Measurements from ENCODE around the gene C20orf204. TPM values are rescaled to one million over a fixed set of nuclear protein-coding genes. Genes with fewer than 3 reads are reported as not detected.

Gene C20orf204
- polyA plus RNA-seq, 1 donor from 2014 or later = 6.0 TPM

- Histone ChIP-seq H3K9me3 (ENCODE audit: low read length) (no peaks in the 10 kb centered on the region), H4K20me1 (ENCODE audit: insufficient read depth) (no peaks in the 10 kb centered on the region), H3K4me2 (ENCODE audit: low read length) (no peak overlapping the region), H3K27me3 (ENCODE audit: insufficient read depth, low read depth, low read length) (no peaks in the 10 kb centered on the region), H3F3A (ENCODE audit: insufficient read depth, low read length, poor library complexity, severe bottlenecking) (no peaks in the 10 kb centered on the region), H3K27ac (ENCODE audit: low read length) (no peak overlapping the region), H2AFZ (ENCODE audit: low read depth, low read length) (no peak overlapping the region), H3K4me3 (ENCODE audit: low read length) (no peak overlapping the region), H3K9me2 (ENCODE audit: insufficient read depth, low read length) (no peaks in the 10 kb centered on the region), H3K79me2 (replicated peaks; ENCODE audit: insufficient read depth, low read length) (no peaks in the 10 kb centered on the region), H3K9ac (ENCODE audit: low read length) (no peak overlapping the region), H3K36me3 (ENCODE audit: insufficient read depth, low read length) (no peaks in the 10 kb centered on the region)
- TF ChIP-seq MXI1 (conservative IDR thresholded peaks at IDR 0.05; ENCODE audit: poor library complexity, severe bottlenecking) (no peak), CTCF (IDR thresholded peaks at IDR 0.05; ENCODE audit: poor library complexity, severe bottlenecking) (no peak), RAD21 (conservative IDR thresholded peaks at IDR 0.05) (no peak), EZH2 (IDR thresholded peaks at IDR 0.05; ENCODE audit: borderline replicate concordance, insufficient read depth, low read length, poor library complexity, severe bottlenecking) (no peak), SMC3 (conservative IDR thresholded peaks at IDR 0.05; ENCODE audit: poor library complexity) (no peak), TAF1 (IDR thresholded peaks at IDR 0.05; ENCODE audit: low read depth) (no peak), EP300 (conservative IDR thresholded peaks at IDR 0.05; ENCODE audit: poor library complexity, severe bottlenecking) (no peak), POLR2AphosphoS5 (IDR thresholded peaks at IDR 0.05) (no peak)
- TF ChIP-seq, protein P1, sequence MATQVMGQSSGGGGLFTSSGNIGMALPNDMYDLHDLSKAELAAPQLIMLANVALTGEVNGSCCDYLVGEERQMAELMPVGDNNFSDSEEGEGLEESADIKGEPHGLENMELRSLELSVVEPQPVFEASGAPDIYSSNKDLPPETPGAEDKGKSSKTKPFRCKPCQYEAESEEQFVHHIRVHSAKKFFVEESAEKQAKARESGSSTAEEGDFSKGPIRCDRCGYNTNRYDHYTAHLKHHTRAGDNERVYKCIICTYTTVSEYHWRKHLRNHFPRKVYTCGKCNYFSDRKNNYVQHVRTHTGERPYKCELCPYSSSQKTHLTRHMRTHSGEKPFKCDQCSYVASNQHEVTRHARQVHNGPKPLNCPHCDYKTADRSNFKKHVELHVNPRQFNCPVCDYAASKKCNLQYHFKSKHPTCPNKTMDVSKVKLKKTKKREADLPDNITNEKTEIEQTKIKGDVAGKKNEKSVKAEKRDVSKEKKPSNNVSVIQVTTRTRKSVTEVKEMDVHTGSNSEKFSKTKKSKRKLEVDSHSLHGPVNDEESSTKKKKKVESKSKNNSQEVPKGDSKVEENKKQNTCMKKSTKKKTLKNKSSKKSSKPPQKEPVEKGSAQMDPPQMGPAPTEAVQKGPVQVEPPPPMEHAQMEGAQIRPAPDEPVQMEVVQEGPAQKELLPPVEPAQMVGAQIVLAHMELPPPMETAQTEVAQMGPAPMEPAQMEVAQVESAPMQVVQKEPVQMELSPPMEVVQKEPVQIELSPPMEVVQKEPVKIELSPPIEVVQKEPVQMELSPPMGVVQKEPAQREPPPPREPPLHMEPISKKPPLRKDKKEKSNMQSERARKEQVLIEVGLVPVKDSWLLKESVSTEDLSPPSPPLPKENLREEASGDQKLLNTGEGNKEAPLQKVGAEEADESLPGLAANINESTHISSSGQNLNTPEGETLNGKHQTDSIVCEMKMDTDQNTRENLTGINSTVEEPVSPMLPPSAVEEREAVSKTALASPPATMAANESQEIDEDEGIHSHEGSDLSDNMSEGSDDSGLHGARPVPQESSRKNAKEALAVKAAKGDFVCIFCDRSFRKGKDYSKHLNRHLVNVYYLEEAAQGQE (IDR thresholded peaks at IDR 0.05; ENCODE audit: borderline replicate concordance) = no peak
Measured at GRCh38 chr20:64071341-64072332, 35.7 kb downstream of the C20orf204 start.

GRCh38 chr20:64072498-64073063 is 36.6 kb downstream of the C20orf204 start:
- Histone ChIP-seq H3K27ac (ENCODE audit: low read length) (no peak overlapping the region), H3K36me3 (ENCODE audit: insufficient read depth, low read length) (no peaks in the 10 kb centered on the region), H4K20me1 (ENCODE audit: insufficient read depth) (no peaks in the 10 kb centered on the region), H3K9me3 (ENCODE audit: low read length) (no peaks in the 10 kb centered on the region), H3K9ac (ENCODE audit: low read length) (no peak overlapping the region), H3K4me2 (ENCODE audit: low read length) (no peak overlapping the region), H3K27me3 (ENCODE audit: insufficient read depth, low read depth, low read length) (no peaks in the 10 kb centered on the region), H3K9me2 (ENCODE audit: insufficient read depth, low read length) (no peaks in the 10 kb centered on the region), H3F3A (ENCODE audit: insufficient read depth, low read length, poor library complexity, severe bottlenecking) (no peaks in the 10 kb centered on the region), H3K79me2 (replicated peaks; ENCODE audit: insufficient read depth, low read length) (no peaks in the 10 kb centered on the region), H3K4me3 (ENCODE audit: low read length) (no peak overlapping the region), H2AFZ (ENCODE audit: low read depth, low read length) (no peak overlapping the region)
- TF ChIP-seq, protein P1 (IDR thresholded peaks at IDR 0.05; ENCODE audit: borderline replicate concordance) = no peak
- TF ChIP-seq MXI1 (conservative IDR thresholded peaks at IDR 0.05; ENCODE audit: poor library complexity, severe bottlenecking) (no peak), CTCF (IDR thresholded peaks at IDR 0.05; ENCODE audit: poor library complexity, severe bottlenecking) (no peak), POLR2AphosphoS5 (IDR thresholded peaks at IDR 0.05) (no peak), SMC3 (conservative IDR thresholded peaks at IDR 0.05; ENCODE audit: poor library complexity) (no peak)

Measured in neural cell (in vitro differentiated cells).